WTC11 (cell line): ENCODE results near the gene WDPCP. TPM values are rescaled to one million over a fixed set of nuclear protein-coding genes. Genes with fewer than 3 reads are reported as not detected.

Experiments
- ATAC-seq: fragments of 200-7000 bp; cut with Tn5 transposase; 2 replicates; pipeline ENCODE4 v1.10.0; 2021; ENCODE audit warnings: mild to moderate bottlenecking, moderate library complexity
- CTCF ChIA-PET: fragments of 300-600 bp; sonication (Branson Sonifier 250); formaldehyde crosslinking; loops from one replicate; lab custom pipeline; 2021; ENCODE audit warnings: antibody characterized with exemption; lab: Charles Lee
- POLR2A ChIA-PET: fragments of 350-600 bp; sonication (Branson Sonifier 250); formaldehyde crosslinking; loops from one replicate; lab custom pipeline; 2021; ENCODE audit warnings: antibody characterized with exemption; lab: Charles Lee
- DNase-seq: peaks from one replicate; pipeline ENCODE4 v3.0.0; 2021; ENCODE audit warnings: low spot score
- H3K27ac Mint-ChIP-seq: 2 replicates; pipeline ENCODE4 v1.8.0; 2021; ENCODE audit warnings: mixed read lengths
- H3K27me3 Mint-ChIP-seq: 2 replicates; pipeline ENCODE4 v1.8.0; 2021; ENCODE audit warnings: low read depth, mild to moderate bottlenecking, moderate library complexity, mixed read lengths
- H3K36me3 Mint-ChIP-seq: 2 replicates; pipeline ENCODE4 v1.8.0; 2021; ENCODE audit warnings: mixed read lengths
- H3K4me1 Mint-ChIP-seq: 2 replicates; pipeline ENCODE4 v1.8.0; 2022; ENCODE audit warnings: mixed read lengths
- H3K4me3 Mint-ChIP-seq: 2 replicates; pipeline ENCODE4 v1.8.0; 2021; ENCODE audit warnings: mild to moderate bottlenecking, moderate library complexity, mixed read lengths
- H3K9me3 Mint-ChIP-seq: 2 replicates; pipeline ENCODE4 v1.8.0; 2021; ENCODE audit warnings: mixed read lengths
- ATF3 ChIP-seq: sonication (generic); formaldehyde crosslinking; conservative IDR thresholded peaks from 2 replicates; pipeline ENCODE4 v1.8.1; 2022; ENCODE audit warnings: mild to moderate bottlenecking, missing genetic modification reagents
- FOXP1 ChIP-seq: sonication (generic); formaldehyde crosslinking; IDR thresholded peaks from 2 replicates; pipeline ENCODE4 v1.8.0; 2022; ENCODE audit warnings: missing genetic modification reagents, mild to moderate bottlenecking, moderate library complexity, borderline replicate concordance
- GABPB1 ChIP-seq: sonication (generic); formaldehyde crosslinking; IDR thresholded peaks from 2 replicates; pipeline ENCODE4 v1.8.1; 2023; ENCODE audit warnings: mild to moderate bottlenecking, missing genetic modification reagents
- NR2C2 ChIP-seq: sonication (generic); formaldehyde crosslinking; IDR thresholded peaks from 2 replicates; pipeline ENCODE4 v1.8.0; 2022; ENCODE audit warnings: mild to moderate bottlenecking, missing genetic modification reagents
- PREB ChIP-seq: sonication (generic); formaldehyde crosslinking; IDR thresholded peaks from 2 replicates; pipeline ENCODE4 v1.8.1; 2022; ENCODE audit warnings: mild to moderate bottlenecking, missing genetic modification reagents, moderate library complexity, borderline replicate concordance
- RELA ChIP-seq: sonication (generic); formaldehyde crosslinking; IDR thresholded peaks from 2 replicates; pipeline ENCODE4 v1.8.1; 2022; ENCODE audit warnings: missing genetic modification reagents, mild to moderate bottlenecking, borderline replicate concordance
- RORB ChIP-seq: fragments of 250-450 bp; sonication (Bioruptor Pico); IDR thresholded peaks from 2 replicates; pipeline ENCODE4 v1.9.0; 2021; ENCODE audit warnings: mild to moderate bottlenecking
- SMAD3 ChIP-seq: sonication (generic); formaldehyde crosslinking; IDR thresholded peaks from 2 replicates; pipeline ENCODE4 v1.8.0; 2022; ENCODE audit warnings: missing genetic modification reagents, mild to moderate bottlenecking, borderline replicate concordance
- TP53 ChIP-seq: sonication (generic); formaldehyde crosslinking; IDR thresholded peaks from 2 replicates; pipeline ENCODE4 v1.8.1; 2023; ENCODE audit warnings: mild to moderate bottlenecking, missing genetic modification reagents
- USF2 ChIP-seq: sonication (generic); formaldehyde crosslinking; IDR thresholded peaks from 2 replicates; pipeline ENCODE4 v1.8.1; 2023; ENCODE audit warnings: mild to moderate bottlenecking, missing genetic modification reagents, moderate library complexity
- ZNF138 ChIP-seq: sonication (generic); formaldehyde crosslinking; conservative IDR thresholded peaks from 2 replicates; pipeline ENCODE4 v1.8.1; 2022; ENCODE audit warnings: mild to moderate bottlenecking, moderate library complexity, missing genetic modification reagents
- ZNF281 ChIP-seq: sonication (generic); formaldehyde crosslinking; IDR thresholded peaks from 2 replicates; pipeline ENCODE4 v1.8.0; 2023; ENCODE audit warnings: mild to moderate bottlenecking, missing genetic modification reagents
- ZNF396 ChIP-seq: fragments of 250-450 bp; sonication (Bioruptor Pico); IDR thresholded peaks from 2 replicates; pipeline ENCODE4 v1.8.0; 2021; ENCODE audit warnings: mild to moderate bottlenecking, moderate library complexity, borderline replicate concordance
- ZNF425 ChIP-seq: fragments of 250-450 bp; sonication (Bioruptor Pico); conservative IDR thresholded peaks from 2 replicates; pipeline ENCODE4 v1.9.0; 2021; ENCODE audit warnings: mild to moderate bottlenecking
- ZNF532 ChIP-seq: fragments of 250-450 bp; sonication (Bioruptor Pico); IDR thresholded peaks from 2 replicates; pipeline ENCODE4 v1.9.0; 2021; ENCODE audit warnings: mild to moderate bottlenecking, borderline replicate concordance
- total RNA-seq: library from RNA; stranded (reverse); gene quantifications from 3 replicates; pipeline ENCODE4 v1.2.3, GENCODE V29; 2021

WDPCP gene
- total RNA-seq, 1 experiment from 2014 or later, result 10.9 TPM

- TF ChIP-seq ATF3 (CRISPR knock-in tag) (no peak), ZNF138 (CRISPR knock-in tag) (no peak), RORB (no peak), SMAD3 (CRISPR knock-in tag) (no peak), PREB (CRISPR knock-in tag) (no peak), USF2 (CRISPR knock-in tag) (no peak), TP53 (CRISPR knock-in tag) (no peak), FOXP1 (no peak)
Observed at GRCh38 chr2:63465633-63466032, 122.6 kb downstream of the WDPCP start (continued).

- DNase-seq (no peak), ATAC-seq (no peak)
- TF ChIP-seq RELA (CRISPR knock-in tag), result no peak
- TF ChIP-seq RORB, result no peak
- TF ChIP-seq ZNF532, result no peak
- no peak for TF ChIP-seq NR2C2 (CRISPR knock-in tag)
- no peak for TF ChIP-seq PREB (CRISPR knock-in tag)
- no peak for TF ChIP-seq GABPB1
- TF ChIP-seq ZNF281 (CRISPR knock-in tag), result no peak
- TF ChIP-seq ZNF425 (CRISPR knock-in tag), result no peak
- no peak for TF ChIP-seq ZNF396 (CRISPR knock-in tag)
- Mint-ChIP-seq H3K4me1 (no peaks in the 10 kb centered on the region), H3K9me3 (peaks cover 27% of the 10 kb centered on the region), H3K4me3 (no peak overlapping the region), H3K27ac (peak overlapping the region; percentile 33), H3K27me3 (no peaks in the 10 kb centered on the region), H3K36me3 (peaks cover 30% of the 10 kb centered on the region)
- CTCF ChIA-PET, result no interaction called here
- POLR2A ChIA-PET, result no interaction called here
Observed at GRCh38 chr2:63463142-63463541, 125.1 kb downstream of the WDPCP start.
